Measurements from ENCODE around the gene FADS2.

DNA sequence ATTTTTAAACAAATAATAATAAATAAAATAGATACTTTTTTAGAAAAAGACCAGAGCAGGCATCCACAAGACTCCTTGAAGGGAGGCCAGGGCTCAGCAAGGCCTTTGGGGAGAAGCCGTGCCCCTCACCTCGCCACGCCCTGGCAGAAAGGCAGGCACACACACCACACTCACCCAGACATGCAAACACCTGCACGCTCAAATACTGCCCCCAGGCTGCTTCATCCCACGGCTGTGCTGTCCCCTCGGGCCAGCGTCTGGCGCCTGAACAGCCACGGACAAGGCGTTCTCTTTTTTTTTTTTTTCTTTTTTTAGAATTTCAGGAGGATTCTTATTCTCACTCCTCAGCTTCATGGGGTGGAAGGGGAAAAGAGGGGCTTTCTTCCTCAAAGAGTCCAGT is 61.7 kb downstream of the FADS2 start:
- TF ChIP-seq, protein P1, sequence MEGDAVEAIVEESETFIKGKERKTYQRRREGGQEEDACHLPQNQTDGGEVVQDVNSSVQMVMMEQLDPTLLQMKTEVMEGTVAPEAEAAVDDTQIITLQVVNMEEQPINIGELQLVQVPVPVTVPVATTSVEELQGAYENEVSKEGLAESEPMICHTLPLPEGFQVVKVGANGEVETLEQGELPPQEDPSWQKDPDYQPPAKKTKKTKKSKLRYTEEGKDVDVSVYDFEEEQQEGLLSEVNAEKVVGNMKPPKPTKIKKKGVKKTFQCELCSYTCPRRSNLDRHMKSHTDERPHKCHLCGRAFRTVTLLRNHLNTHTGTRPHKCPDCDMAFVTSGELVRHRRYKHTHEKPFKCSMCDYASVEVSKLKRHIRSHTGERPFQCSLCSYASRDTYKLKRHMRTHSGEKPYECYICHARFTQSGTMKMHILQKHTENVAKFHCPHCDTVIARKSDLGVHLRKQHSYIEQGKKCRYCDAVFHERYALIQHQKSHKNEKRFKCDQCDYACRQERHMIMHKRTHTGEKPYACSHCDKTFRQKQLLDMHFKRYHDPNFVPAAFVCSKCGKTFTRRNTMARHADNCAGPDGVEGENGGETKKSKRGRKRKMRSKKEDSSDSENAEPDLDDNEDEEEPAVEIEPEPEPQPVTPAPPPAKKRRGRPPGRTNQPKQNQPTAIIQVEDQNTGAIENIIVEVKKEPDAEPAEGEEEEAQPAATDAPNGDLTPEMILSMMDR (IDR thresholded peaks at IDR 0.05), result no peak
- TF ChIP-seq CREM (CRISPR knock-in tag; IDR thresholded peaks at IDR 0.05), result no peak
- TF ChIP-seq, protein P2, sequence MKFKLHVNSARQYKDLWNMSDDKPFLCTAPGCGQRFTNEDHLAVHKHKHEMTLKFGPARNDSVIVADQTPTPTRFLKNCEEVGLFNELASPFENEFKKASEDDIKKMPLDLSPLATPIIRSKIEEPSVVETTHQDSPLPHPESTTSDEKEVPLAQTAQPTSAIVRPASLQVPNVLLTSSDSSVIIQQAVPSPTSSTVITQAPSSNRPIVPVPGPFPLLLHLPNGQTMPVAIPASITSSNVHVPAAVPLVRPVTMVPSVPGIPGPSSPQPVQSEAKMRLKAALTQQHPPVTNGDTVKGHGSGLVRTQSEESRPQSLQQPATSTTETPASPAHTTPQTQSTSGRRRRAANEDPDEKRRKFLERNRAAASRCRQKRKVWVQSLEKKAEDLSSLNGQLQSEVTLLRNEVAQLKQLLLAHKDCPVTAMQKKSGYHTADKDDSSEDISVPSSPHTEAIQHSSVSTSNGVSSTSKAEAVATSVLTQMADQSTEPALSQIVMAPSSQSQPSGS (CRISPR knock-in tag; IDR thresholded peaks at IDR 0.05; ENCODE audit: borderline replicate concordance, low read depth), result no peak
- TF ChIP-seq SMAD3 (CRISPR knock-in tag; IDR thresholded peaks at IDR 0.05; ENCODE audit: borderline replicate concordance), result no peak
- TF ChIP-seq IRF2 (CRISPR knock-in tag; IDR thresholded peaks at IDR 0.05; ENCODE audit: borderline replicate concordance, low read depth), result no peak
- TF ChIP-seq, protein P3, sequence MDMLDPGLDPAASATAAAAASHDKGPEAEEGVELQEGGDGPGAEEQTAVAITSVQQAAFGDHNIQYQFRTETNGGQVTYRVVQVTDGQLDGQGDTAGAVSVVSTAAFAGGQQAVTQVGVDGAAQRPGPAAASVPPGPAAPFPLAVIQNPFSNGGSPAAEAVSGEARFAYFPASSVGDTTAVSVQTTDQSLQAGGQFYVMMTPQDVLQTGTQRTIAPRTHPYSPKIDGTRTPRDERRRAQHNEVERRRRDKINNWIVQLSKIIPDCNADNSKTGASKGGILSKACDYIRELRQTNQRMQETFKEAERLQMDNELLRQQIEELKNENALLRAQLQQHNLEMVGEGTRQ (CRISPR knock-in tag; IDR thresholded peaks at IDR 0.05), result no peak
- no peak for TF ChIP-seq ETV6 (CRISPR knock-in tag; IDR thresholded peaks at IDR 0.05)
- TF ChIP-seq ZNF219 (CRISPR knock-in tag; IDR thresholded peaks at IDR 0.05; ENCODE audit: borderline replicate concordance), result no peak
- TF ChIP-seq, protein P4, sequence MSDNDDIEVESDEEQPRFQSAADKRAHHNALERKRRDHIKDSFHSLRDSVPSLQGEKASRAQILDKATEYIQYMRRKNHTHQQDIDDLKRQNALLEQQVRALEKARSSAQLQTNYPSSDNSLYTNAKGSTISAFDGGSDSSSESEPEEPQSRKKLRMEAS (CRISPR knock-in tag; IDR thresholded peaks at IDR 0.05), result no peak
- no peak for TF ChIP-seq TP53 (CRISPR knock-in tag; IDR thresholded peaks at IDR 0.05)

Measured in WTC11 (cell line).